Measurements from ENCODE around the gene PSMD6. TPM values are rescaled to one million over a fixed set of nuclear protein-coding genes. Genes with fewer than 3 reads are reported as not detected.

The PSMD6 gene
- total RNA-seq, 1 donor from 2014 or later, result 88.7 TPM

GRCh38 chr3:64000453-64001055 lies 22.7 kb downstream of the PSMD6 start:
- H3K9ac ChIP-seq (ENCODE audit: low read length), result no peak overlapping the region
- no peak overlapping the region for H3K4me3 ChIP-seq (ENCODE audit: insufficient read depth, low read depth, low read length)
- no peaks in the 10 kb centered on the region for H3K9me3 ChIP-seq (ENCODE audit: insufficient read depth, low read depth, low read length)
- no peak overlapping the region for H3K4me2 ChIP-seq (ENCODE audit: low read length)
- no peak overlapping the region for H2AFZ ChIP-seq (ENCODE audit: low read depth, low read length)
- peaks cover 40% of the 10 kb centered on the region for H3K36me3 ChIP-seq (ENCODE audit: insufficient read depth, low read length)
- no peaks in the 10 kb centered on the region for H3K4me1 ChIP-seq (ENCODE audit: insufficient read depth, low read length)
- H3K27ac ChIP-seq (ENCODE audit: low read depth, low read length), result no peak overlapping the region
- no peaks in the 10 kb centered on the region for H3K27me3 ChIP-seq (ENCODE audit: insufficient read depth, low read length)
- H4K20me1 ChIP-seq (ENCODE audit: insufficient read depth, low read length), result peaks cover 11% of the 10 kb centered on the region
- H3K27ac Mint-ChIP-seq (ENCODE audit: unreplicated experiment), result no peak overlapping the region
- no peak for DNase-seq (ENCODE audit: low read depth)
- no peaks in the 10 kb centered on the region for H3K79me2 ChIP-seq (ENCODE audit: insufficient read depth, low read length)
- H3K36me3 Mint-ChIP-seq (ENCODE audit: low read depth, unreplicated experiment), result peaks cover 23% of the 10 kb centered on the region
- peaks cover 6% of the 10 kb centered on the region for H3K4me1 Mint-ChIP-seq (ENCODE audit: low read depth, unreplicated experiment)
- no peaks in the 10 kb centered on the region for H3K9me3 Mint-ChIP-seq (ENCODE audit: unreplicated experiment)
- FAIRE-seq, result no peak
- H3K4me3 Mint-ChIP-seq (ENCODE audit: unreplicated experiment), result no peak overlapping the region
- no peaks in the 10 kb centered on the region for H3K27me3 Mint-ChIP-seq (ENCODE audit: low read depth, unreplicated experiment)
- TF ChIP-seq CTCF (IDR thresholded peaks at IDR 0.05; ENCODE audit: insufficient read depth, low read depth, low read length) (no peak), EZH2 (IDR thresholded peaks at IDR 0.05; ENCODE audit: insufficient read depth, low read length) (no peak)

GRCh38 chr3:63998852-63999754 lies 24.2 kb downstream of the PSMD6 start:
- Mint-ChIP-seq H3K36me3 (ENCODE audit: low read depth, unreplicated experiment) (peaks cover 29% of the 10 kb centered on the region), H3K27ac (ENCODE audit: unreplicated experiment) (no peak overlapping the region), H3K4me3 (ENCODE audit: unreplicated experiment) (no peak overlapping the region), H3K27me3 (ENCODE audit: low read depth, unreplicated experiment) (no peaks in the 10 kb centered on the region), H3K9me3 (ENCODE audit: unreplicated experiment) (no peaks in the 10 kb centered on the region), H3K4me1 (ENCODE audit: low read depth, unreplicated experiment) (peaks cover 11% of the 10 kb centered on the region)
- Histone ChIP-seq H3K27ac (ENCODE audit: low read depth, low read length) (no peak overlapping the region), H3K9me3 (ENCODE audit: insufficient read depth, low read depth, low read length) (no peaks in the 10 kb centered on the region), H3K79me2 (ENCODE audit: insufficient read depth, low read length) (no peaks in the 10 kb centered on the region), H3K4me3 (ENCODE audit: insufficient read depth, low read depth, low read length) (no peak overlapping the region), H4K20me1 (ENCODE audit: insufficient read depth, low read length) (peaks cover 15% of the 10 kb centered on the region), H3K4me1 (ENCODE audit: insufficient read depth, low read length) (no peaks in the 10 kb centered on the region), H3K27me3 (ENCODE audit: insufficient read depth, low read length) (no peaks in the 10 kb centered on the region), H3K9ac (ENCODE audit: low read length) (no peak overlapping the region), H2AFZ (ENCODE audit: low read depth, low read length) (no peak overlapping the region), H3K36me3 (ENCODE audit: insufficient read depth, low read length) (peaks cover 43% of the 10 kb centered on the region), H3K4me2 (ENCODE audit: low read length) (no peak overlapping the region)
- FAIRE-seq (no peak), DNase-seq (ENCODE audit: low read depth) (no peak)
- TF ChIP-seq EZH2 (IDR thresholded peaks at IDR 0.05; ENCODE audit: insufficient read depth, low read length) (no peak), CTCF (IDR thresholded peaks at IDR 0.05; ENCODE audit: insufficient read depth, low read depth, low read length) (no peak)

All from astrocyte (in vitro differentiated cells and primary cell).